Activated T-cell treated with anti-CD3 and anti-CD28 coated beads, Interleukin-2, amount 50 U/mL, for 48 hours (primary cell): ENCODE results near the gene PON2.
"Not testable (repeated sequence)": the region's sequence is repeated elsewhere in the genome, so short reads cannot be mapped to it uniquely, and the experiment has no call there.

Source experiments
- DNase-seq, 2 experiments: peaks; one replicate each; pipeline ENCODE4 v3.0.0-alpha.2; 2020

The PON2 gene

DNA sequence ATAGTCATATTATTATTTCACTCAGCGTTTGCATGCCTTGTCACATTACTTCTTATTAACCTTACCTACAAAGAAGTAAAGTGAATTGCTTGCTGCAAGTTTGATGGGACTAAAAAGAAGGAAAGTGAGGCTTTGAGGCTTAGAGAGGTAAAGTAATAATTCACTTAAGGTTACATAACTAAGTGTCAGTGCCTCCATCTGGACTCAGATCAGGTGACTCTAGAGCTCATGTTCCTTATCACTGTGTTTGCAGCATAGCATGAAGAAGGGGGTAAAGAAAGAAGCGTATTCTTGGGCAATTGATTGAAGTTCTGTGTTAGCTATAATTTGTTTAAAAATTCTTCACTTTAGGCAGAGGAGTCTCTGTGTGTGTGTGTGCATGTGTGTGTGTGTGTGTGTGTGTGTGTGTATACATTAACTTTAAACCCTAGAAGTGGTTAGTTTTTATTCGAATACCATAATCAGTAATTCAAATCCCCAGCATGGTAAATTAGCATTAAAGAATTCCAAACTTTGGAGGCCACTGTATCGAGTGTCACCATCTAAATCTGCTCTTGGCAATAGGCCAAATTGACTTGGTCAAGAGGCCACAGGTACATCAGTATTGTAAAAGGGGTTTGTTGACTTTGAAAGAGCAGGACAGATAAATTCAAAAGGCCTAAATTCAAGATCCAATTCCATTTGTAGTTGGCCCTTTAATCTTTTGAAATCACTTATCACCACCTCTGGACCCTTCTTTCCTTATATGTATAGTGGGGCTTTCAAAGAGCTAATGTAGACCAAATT lies 36.5 kb downstream of the PON2 start:
- no peak for DNase-seq

DNA sequence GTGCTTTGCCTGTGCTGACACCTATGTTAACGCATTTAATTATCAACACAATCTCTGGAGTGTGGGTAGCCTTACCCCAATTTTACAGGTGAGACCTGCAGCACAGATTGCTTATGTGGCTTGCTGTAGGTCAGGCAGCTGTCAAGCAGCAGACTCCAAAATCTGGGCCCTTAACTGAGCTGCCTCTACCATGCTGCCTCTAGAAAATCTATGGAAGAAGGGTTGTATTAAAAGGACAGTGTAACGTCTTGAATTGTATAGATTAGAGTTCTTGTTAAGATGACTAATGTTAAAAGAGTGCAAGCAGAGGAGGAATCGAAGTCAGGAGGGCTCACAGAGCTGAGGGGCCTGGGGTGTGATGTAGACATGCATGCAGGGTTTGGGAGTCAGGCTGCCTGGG lies 37.4 kb downstream of the PON2 start:
- no peak for DNase-seq

DNA sequence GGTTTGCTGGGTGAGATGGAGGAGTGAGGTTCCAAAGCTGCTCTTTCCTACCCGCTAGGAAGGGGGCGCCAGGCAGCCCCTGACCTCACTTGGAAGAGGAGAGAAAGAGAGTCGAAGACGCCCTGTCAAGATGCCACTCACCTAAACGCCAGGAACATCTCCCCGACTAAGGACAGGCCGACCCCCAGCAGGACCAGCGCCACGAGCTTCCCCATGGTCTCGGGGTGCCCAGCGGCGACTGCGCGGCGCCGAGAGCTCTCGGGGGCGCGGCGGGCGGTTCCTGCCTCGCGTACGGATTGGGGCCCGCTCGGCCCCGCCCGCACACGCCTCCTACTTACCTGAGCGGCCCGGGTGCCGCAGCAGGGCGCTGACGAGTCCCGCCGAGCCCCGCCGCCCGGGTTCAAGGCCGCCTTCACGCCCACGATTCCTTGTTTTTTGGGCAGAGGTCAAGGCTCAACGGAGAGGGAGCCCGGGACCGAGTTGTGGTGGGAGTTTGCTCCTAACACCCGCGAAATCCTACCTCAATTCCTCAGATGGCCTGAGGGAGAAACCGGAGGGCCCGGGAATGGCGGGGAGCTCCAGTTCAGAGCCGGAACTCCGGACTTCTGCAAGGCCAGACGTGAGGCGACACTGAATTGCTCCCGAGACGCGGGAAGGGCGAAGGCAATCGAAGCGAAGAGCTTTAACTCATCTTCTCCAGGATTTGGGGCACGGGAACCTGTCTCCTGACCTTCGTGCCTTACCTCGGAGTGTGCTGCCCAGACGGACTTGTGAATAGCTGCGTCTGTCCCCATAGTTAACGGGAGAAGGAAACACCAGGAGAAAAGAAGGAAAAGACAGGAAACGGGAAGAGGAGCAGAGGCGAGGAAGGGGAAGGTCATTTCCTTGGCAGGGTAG lies 38.4 kb downstream of the PON2 start, which contains the start of gene PON3:
Gene PON3 (minus strand): TSS at position 240 of the 897 bp plus-strand sequence. CDS start 25 bp downstream, at position 215.
- peak; percentile 45 to 51 for DNase-seq

DNA sequence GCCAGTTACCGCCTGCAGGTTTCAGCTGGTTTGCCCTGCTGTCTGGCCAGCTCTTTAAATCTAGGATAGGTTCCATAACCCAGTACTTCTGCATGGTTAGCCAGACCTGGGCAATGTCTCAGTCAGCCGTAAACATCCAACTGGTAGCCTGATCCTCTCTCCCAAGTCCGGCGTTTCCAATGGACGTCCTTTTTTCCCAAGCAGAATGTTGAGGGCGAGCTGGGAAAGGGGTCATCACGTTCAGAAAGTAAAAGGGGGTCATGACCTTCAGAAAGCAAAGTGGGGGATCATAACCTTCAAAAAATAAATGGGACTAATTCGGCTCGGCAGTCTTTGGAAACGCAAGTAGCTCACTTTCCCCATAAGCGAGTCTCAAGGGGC lies 39.1 kb downstream of the PON2 start:
- DNase-seq, result no peak

DNA sequence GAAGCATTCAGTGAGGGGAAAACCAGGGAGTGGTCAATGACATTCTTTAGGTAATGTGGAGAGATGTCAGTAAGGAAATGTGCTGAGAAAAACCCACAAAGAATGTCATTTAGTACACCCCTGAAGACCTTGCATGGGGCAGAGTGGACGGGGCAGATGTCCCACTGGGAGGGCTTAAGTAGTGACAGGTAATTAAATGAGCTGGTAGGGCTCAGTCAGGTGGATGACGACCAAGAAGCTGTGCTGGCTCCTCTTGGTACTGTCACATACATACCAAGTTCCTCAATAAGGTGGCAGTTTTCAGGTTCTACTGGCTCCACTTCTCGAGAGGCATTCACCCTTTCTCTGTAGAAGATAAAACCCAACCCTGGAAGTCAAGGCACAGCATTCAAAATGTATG lies 40.5 kb downstream of the PON2 start:
- DNase-seq, result no peak

DNA sequence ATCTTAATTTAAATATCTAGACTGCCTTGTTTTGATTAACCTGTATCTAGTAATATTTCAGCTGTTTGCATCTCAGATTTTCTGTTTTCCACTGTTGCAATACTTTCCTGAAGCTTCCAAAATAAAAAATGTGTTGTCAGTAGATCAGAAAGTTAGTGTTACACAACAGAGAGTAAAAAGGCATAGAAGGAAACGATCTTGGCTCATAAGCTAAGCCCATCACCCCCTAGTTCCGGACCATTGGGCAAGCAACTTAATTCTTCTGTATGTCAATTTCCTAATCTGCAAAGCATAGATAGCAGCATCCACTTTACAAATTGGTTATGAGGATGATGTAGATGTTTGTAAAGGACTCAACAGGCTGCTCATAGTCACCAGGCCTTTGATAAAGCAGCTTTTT lies 43.1 kb downstream of the PON2 start:
- no peak for DNase-seq

DNA sequence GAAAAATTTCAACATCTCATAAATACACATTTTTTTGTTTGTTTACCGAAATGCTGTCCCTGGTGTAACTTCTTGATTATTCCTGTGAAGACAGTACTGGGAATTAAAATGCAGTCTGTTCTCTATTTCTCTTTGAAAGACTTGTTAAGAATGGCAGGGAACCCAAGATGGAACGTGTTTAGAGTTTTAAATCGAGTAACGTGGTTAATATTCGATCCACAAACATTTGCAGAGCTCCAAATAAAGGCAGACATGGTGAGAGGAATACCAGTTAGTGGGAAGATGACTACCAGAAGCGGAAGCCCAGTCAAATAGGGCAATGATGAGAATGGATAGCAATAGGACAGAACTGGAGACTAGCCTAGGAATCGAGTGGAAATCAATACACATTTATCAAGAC lies 45.3 kb downstream of the PON2 start:
- no peak for DNase-seq

DNA sequence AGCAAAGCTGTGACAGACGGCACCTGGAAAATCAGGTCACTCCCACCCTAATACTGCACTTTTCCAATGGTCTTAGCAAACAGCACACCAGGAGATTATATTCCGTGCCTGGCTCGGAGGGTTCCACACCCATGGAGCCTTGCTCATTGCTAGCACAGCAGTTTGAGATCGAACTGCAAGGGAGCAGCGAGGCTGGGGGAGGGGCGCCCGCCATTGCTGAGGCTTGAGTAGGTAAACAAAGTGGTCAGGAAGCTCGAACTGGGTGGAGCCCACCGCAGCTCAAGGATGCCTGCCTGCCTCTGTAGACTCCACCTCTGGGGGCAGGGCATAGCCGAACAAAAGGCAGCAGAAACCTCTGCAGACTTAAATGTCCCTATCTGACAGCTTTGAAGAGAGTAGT lies 55.4 kb downstream of the PON2 start:
- not testable (repeated sequence) for DNase-seq

DNA sequence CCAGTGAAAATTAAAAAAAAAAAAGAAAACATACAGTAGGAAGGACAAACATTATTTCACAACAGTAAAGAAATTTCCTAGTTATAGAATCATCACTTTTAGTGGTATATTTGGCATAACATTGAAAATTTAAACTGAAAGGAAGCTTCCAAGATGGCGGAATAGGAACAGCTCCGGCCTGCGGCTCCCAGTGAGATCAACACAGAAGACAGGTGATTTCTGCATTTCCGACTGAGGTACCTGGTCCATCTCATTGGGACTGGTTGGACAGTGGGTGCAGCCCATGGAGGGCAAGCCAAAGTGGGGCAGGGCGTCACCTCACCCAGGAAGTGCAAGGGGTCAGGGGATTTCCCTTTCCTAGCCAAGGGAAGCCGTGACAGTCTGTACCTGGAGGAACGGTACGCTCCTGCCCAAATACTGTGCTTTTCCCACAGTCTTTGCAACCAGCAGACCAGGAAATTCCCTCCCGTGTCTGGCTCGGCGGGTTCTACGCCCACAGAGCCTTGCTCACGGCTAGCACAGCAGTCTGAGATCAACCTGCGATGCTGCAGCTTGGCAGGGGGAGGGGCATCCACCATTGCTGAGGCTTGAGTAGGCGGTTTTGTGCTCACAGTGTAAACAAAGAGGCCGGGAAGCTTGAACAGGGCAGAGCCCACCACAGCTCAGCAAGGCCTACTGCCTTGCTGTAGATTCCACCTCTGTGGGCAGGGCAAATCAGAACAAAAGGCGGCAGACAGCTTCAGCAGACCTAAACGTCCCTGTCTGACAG lies 58.0 kb downstream of the PON2 start:
- DNase-seq, result no peak

DNA sequence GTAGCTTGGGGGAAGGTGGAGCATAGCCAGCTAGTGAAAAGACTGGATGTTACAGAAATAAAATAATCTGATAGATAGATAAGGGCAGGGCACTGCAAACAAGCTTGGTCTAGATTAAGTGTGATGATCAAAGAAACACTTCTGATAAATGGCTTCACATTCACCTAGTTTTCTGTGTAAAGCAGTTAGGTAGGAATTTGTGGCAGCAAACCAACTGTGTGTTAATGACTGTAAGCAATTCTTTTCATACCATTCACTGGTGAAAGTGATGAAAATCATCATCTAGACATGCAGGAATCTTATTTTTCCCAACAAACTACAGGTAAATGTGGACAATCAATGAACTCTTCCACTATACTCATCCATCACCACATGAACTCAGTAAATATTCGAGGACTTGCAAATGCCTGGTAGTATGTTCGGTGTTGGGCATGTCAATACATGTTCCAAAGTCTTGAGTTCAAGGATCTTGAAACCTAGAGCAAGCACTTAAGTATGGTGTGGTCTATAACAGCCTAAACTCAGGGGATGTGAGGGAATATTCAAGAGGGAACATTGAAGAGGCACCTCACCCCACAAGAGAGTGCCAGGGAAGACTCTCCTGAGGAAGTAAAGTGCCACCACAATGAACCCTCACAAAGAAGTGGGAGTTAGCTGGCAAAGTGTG lies 59.1 kb downstream of the PON2 start:
- no peak for DNase-seq

DNA sequence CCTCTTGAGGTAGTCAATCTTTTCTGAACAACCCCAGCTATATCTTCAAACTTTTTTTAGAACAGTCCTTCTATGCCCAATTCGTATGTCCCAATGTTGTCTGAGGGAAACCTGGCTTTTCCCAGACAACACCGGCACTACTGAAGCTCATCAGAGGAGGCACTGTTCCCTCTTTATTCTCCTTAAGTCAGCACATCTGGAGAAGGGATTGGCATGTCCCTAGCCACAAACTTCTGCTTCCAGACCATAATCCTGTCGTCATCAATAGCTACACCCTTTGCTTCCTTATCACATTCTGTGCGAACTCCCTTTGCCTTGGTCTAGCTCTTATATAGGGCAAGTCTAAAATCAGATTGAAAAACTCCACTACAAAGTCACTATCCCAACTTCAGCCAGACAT lies 61.5 kb downstream of the PON2 start:
- no peak for DNase-seq

DNA sequence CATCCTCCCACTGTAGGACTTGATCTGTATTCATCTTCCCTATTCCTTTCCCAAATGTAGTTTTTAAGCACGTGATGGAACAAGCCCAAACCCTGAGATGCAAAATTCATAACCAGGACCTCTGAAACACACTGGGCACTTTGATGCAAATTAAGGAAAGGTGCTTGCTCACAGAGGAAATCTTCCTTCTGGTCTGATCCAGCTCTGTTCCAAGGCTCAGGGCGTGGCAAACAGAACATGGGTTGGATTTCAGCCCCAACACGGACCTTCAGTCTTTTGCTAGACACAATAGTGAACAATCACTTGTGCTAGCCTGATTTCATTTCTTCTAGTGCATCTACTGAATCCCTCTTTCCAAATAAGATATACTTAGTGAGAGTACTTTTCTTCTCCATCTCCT lies 66.6 kb downstream of the PON2 start:
- DNase-seq, result no peak

DNA sequence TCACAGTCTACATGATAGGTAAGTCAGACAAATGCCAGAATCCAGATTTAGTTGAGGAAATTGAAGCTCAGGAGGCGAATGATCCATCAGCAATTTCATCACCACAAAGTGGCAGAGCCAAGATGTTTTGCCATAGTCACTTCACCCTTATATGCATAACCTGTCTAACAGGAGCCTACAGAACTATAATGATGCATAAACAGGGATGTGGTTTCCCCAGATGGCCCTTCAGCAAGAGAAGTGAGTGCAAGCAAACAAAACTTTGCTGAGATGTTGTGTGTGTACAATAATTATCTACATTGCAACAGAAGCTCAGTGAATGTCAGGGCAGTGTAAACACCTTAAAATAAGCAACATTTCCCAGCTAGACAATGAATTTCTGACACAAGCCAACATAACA lies 67.2 kb downstream of the PON2 start:
- DNase-seq, result no peak

DNA sequence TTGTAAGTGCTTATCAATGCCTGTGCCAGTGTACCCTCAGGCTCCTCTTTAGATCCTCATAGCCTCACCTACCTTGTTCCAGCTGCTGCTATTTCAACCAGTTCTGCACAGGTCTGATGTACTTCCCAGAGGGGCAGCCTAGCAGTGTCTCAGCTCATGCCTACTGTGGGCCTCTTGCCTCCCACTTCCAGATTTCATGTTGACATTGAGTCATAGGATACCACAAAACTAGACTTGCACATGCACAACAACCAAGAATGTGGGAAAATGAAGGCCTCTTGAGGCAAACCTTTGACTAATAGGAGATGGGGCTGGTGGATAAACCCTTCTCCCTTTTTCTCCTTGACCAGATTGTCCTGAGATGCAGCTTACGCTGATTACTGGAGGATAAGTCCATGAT lies 69.7 kb downstream of the PON2 start:
- no peak for DNase-seq

DNA sequence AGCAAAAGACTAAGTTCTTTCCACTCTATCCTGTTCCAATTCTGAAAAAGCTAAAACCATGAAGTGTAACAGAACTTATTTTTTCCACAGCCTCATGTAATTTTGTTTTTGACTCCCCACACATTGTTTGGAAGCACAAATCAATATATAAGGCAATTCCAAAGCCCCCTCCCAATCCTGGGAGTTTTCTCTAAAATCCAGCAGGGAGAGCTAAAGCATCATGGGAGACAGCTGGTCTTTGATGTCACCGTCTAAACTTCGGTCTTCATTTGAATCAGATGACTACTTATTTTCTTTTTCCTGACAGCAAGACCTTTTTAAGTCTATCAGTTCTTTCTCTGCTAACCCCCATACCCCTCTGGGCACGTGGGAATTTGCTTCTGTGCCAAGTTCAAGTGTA lies 77.2 kb downstream of the PON2 start:
- no peak for DNase-seq
